Stimulated activated CD8-positive, alpha-beta memory T cell treated with anti-CD3 and anti-CD28 coated beads, Interleukin-4, amount 100 ng/mL, for 48 hours (primary cell): ENCODE measurements around the gene ZNF593.

Source experiments
- DNase-seq: peaks from one replicate; pipeline ENCODE4 v3.0.0-alpha.2; 2020

The ZNF593 gene

GRCh38 chr1:26213335-26213905 is 43.7 kb downstream of the ZNF593 start:
- no peak for DNase-seq

GRCh38 chr1:26215246-26215645 is 45.5 kb downstream of the ZNF593 start:
- no peak for DNase-seq

DNA sequence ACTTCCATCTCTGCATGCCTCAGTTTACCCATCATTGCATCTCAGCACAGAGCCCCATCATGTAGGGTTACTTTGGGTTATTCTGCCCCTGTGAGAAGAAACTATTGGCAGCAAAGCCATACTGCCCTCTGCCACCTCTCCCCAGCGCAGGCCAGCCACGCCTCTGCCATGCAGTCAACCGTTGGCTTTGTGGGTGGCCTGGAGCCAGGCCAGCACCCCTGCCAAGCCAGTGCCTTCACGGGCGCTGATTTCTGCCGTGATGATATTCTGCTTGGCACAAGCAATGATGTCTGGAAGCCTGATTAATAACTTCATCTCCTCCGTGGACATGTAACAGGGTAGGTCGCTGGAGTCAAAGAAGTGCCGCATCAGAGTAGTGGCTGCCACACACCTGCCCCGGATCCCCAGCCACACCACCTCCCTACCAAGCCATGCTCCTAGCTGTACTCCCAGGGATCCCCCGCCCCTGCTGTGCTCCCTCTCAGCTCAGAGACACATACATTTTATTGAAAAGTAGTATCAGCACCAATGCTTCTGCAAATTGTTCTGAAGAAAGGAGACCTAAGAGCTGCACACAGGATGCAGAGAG is 49.3 kb downstream of the ZNF593 start:
- no peak for DNase-seq
